Activated naive CD4-positive, alpha-beta T cell treated with anti-CD3 and anti-CD28 coated beads, Interleukin-2, amount 50 U/mL, for 72 hours (primary cell): ENCODE data around the gene RBKS. TPM values are rescaled to one million over a fixed set of nuclear protein-coding genes. Genes with fewer than 3 reads are reported as not detected.

Experiments used
- ATAC-seq, 2 donors: fragments of 150-1000 bp; cut with Tn5 transposase; 2 replicates each; pipeline ENCODE4 v1.10.0; 2021; ENCODE audit warnings: mild to moderate bottlenecking in 2 of 2, moderate library complexity in 2 of 2
- DNase-seq, 2 donors: peaks; one replicate each; pipeline ENCODE4 v3.0.0; 2021 to 2022; ENCODE audit warnings: low spot score in 2 of 2
- H3K27ac Mint-ChIP-seq, 2 donors: one replicate each; pipeline ENCODE4 v1.8.0; 2022; ENCODE audit warnings: mild to moderate bottlenecking in 2 of 2, mixed read lengths in 2 of 2
- H3K36me3 Mint-ChIP-seq, 2 donors: one replicate each; pipeline ENCODE4 v1.8.0; 2022; ENCODE audit warnings: mixed read lengths in 2 of 2
- H3K9me3 Mint-ChIP-seq, 2 donors: one replicate each; pipeline ENCODE4 v1.8.0; 2022; ENCODE audit warnings: mixed read lengths in 2 of 2
- total RNA-seq, 2 donors: library from RNA; stranded (reverse); gene quantifications; one replicate each; pipeline ENCODE4 v1.2.3, GENCODE V29; 2022

The RBKS gene
- total RNA-seq, 2 donors from 2014 or later = 1.5 to 12.1 TPM

DNA sequence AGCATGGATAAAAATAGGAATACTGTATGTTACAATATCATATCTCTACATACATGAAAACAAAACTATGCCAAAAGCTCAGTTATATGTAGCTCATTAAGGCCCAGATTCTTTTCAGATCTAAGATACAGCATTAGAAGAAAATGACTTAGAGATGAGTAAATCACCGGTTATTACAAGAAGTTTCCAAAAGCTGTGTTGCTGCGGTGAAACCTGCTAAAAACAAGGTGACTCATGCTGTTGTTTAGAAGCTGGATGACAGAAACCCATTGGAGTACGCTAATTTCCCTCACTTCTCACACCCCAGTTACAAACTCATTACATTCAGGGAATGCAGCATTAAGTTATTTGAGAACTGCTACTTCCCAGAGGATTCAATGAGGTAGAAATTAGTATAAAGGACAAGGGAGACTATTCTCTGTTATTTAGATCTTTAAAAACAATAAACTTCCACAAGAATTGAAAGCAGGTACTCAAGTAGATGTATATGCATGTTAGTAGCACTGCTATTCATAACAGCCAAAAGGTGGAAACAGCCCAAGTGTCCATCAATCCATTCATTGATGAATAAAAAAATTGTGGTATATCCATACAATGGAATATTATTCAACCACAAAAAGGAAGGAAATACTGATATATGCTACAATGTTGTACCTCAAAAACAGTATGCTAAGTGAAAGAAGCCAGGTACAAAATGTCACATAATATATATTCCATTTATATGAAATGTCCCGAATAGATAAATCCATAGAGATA, 32.6 kb downstream of the RBKS start:
- H3K27ac Mint-ChIP-seq = no peak overlapping the region
- DNase-seq (no peak), ATAC-seq (peak in 1 of 2 donors; percentile 67)
- H3K36me3 Mint-ChIP-seq = peaks cover 0 to 31% of the 10 kb centered on the region in 2 donors
- H3K9me3 Mint-ChIP-seq = peaks cover 0 to 8% of the 10 kb centered on the region in 2 donors

DNA sequence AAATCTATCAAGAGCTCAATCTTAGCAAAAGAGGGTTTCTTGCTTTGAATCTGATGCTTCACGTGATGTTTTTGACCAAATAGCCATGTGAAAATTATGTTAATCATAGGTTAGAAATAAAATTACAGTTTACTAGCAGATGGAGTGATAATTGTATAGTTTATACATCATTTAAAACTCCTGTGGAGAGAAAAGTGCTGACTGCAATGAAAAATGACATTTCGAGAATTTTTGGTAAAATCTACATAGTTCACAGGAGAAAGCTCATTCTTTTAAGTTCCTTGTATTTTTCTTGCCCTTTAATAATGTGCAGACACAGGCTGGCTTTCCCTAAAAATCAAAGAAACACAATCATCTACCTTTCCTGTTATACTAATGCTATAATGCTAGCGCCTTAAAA, 33.2 kb downstream of the RBKS start:
- no peak for ATAC-seq
- DNase-seq = no peak
- Mint-ChIP-seq H3K27ac (no peak overlapping the region), H3K36me3 (peaks cover 0 to 31% of the 10 kb centered on the region in 2 donors), H3K9me3 (peaks cover 0 to 8% of the 10 kb centered on the region in 2 donors)

DNA sequence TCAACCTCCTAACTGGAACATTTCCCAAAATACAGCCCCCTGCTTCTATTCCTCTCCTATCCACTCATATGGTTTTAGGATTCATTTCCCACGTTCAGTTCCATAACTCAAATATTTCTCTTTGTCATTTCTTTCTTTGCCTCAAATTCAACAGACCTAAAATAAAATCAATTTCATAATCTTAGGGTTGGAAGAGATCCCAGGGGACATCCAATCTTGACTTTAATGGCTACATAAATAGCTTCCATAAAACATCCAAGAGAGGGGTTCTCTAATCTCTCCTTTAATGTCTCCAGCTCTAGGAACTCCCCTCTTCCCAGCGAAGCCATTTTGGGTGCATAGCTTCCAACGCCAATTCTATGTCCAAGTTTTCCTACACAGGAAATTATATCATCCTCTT, 33.8 kb downstream of the RBKS start:
- no peak for ATAC-seq
- no peak for DNase-seq
- H3K36me3 Mint-ChIP-seq = peaks cover 0 to 31% of the 10 kb centered on the region in 2 donors
- peaks cover 0 to 8% of the 10 kb centered on the region in 2 donors for H3K9me3 Mint-ChIP-seq
- H3K27ac Mint-ChIP-seq = no peak overlapping the region

DNA sequence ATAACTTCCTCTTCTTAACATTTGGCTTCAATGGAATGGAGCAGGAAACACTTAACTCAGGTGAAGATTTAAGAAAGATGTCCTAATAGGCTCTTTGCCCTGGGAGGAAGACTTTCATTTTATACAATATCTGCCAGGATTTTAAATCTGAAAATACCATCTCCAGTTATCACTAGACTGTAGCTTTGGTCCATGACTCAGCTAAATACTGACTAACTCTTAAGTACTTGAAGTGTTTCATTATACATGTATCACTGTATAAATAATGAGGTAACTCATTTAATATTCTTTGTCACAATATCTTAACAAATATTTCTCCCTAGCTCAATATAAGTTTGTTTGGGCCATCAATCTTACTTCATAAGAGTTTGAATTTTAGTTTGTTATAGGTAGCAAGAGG, 34.7 kb downstream of the RBKS start:
- no peak for ATAC-seq
- peaks cover 0 to 8% of the 10 kb centered on the region in 2 donors for H3K9me3 Mint-ChIP-seq
- no peak for DNase-seq
- H3K36me3 Mint-ChIP-seq = peaks cover 0 to 31% of the 10 kb centered on the region in 2 donors
- peak overlapping the region in 1 of 2 donors; percentile 25 for H3K27ac Mint-ChIP-seq

DNA sequence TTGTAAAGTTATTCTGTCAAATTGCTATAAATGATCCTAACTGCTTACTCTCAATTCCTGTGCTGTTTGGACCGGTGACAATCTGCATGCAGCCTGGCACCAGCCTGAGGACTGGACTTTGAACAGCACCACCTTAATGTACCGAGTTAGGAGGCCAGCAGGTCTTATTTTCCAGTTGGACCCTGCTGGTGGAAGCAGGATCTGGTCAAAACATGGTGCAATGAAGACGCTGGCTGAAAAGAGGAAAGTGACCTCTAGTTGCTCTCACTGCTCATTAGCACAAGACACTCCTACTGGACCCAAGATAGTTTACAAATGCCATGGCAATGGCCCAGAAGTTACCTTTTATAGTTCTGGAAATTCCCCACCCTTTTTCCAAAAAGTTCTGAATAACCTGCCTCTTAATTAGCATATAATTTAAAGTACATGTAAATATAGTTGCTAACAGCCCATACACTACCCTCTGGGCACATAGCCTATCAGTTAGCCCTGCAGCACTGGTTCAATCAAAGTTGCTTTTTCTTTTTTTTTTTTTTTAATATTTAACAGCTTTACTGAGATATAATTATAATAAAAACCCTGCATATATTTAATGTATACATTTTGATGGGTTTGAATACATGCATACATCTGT, 35.8 kb downstream of the RBKS start:
- H3K36me3 Mint-ChIP-seq = peaks cover 0 to 35% of the 10 kb centered on the region in 2 donors
- DNase-seq = no peak

DNA sequence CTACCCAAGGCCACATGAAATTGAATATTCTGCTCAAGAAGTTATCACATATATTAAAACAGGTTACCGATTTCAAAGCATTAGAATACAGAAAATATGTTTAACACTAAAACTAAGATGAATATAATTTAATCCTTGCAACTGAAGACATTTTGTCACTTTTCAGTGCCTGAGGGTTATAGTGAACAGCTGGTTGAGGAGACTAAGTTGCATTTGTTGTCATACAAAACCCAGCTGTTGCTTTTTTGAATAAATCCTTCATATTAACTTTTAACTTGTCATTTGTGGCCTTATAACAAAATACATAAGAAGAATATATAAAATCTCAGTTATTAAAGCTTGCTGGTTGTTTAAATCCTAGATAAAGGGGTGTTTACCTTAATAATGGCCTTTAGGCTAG, 37.5 kb downstream of the RBKS start:
- Mint-ChIP-seq H3K9me3 (peaks cover 0 to 2% of the 10 kb centered on the region in 2 donors), H3K27ac (no peak overlapping the region), H3K36me3 (peaks cover 0 to 24% of the 10 kb centered on the region in 2 donors)
- no peak for DNase-seq
- ATAC-seq = no peak

More for the DNA sequence above, 35.8 kb downstream of the RBKS start:
- ATAC-seq = no peak
- peaks cover 0 to 8% of the 10 kb centered on the region in 2 donors for H3K9me3 Mint-ChIP-seq
- H3K27ac Mint-ChIP-seq = no peak overlapping the region

DNA sequence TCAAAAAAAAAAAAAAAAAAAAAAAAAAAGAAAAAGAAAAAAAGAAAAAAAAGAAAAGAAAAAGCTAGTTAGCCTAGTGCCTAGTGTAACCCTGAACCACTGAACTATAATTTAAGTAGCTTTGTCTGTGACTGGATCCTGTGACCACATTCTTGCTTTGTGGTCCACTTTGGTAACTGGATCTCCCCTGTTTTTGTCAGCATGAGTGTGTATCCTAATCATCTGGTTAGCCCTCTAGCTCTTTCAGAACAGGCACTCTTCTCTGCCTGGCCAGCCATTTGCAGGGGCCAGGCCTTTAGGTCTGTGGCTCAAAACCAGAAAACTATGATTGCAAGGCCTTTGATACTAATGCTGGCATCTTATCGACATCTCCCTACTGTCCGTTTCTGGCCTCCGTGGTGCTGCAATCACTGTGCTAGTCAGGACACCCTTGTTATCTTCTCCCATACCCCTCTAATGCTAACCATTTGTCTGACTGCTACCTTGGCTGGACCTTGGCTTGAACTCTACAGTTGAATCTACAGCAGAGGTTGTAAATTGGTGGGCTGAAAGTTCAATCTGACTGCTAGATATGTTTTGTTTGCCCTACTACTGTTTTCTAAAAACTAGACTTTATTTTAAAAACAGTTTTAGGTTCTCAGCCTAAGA, 40.5 kb downstream of the RBKS start:
- Mint-ChIP-seq H3K9me3 (no peaks in the 10 kb centered on the region), H3K36me3 (peaks cover 0 to 4% of the 10 kb centered on the region in 2 donors), H3K27ac (no peak overlapping the region)
- DNase-seq = no peak
- no peak for ATAC-seq

DNA sequence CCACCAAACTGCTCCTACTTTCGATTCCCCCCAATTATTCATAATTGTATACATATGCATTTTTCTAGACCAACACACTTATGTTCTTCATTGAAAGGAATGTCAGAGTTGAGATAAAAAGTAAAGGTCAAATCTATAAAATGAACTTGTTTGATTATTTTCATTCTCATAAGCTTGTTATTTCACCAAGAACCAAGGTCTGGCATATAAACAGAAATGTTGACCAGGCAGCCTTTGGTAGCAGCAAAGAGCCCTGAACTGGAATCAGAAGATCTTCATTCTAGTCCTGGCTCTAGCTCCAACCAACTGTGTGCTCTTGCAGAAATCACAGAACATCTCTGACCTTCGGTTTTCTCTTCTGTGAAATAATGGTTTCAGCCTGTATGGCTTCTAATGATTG, 42.9 kb downstream of the RBKS start:
- ATAC-seq (no peak), DNase-seq (no peak)
- peaks cover 0 to 4% of the 10 kb centered on the region in 2 donors for H3K36me3 Mint-ChIP-seq
- no peaks in the 10 kb centered on the region for H3K9me3 Mint-ChIP-seq
- no peak overlapping the region for H3K27ac Mint-ChIP-seq

DNA sequence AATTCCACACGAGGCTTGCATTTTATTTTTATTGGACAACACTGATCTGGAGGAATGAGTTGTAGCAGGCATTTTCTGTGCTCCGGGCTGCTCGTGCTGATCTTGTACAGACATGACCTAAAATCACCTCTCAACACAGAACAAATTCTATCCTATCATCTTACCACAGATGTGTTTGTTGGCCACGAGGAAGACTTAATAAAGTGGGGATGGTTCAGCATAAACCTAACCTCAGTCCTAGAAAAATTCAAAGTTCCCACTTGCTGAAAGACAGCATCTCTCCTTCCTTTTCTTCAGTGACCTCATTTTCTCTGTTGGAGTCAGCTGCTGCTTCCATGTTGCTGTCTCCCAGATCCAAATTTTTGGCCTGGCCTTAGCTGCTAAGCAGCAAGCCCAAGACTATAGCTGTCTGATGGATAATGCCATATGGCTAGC, 45.3 kb downstream of the RBKS start:
- no peak for ATAC-seq

DNA sequence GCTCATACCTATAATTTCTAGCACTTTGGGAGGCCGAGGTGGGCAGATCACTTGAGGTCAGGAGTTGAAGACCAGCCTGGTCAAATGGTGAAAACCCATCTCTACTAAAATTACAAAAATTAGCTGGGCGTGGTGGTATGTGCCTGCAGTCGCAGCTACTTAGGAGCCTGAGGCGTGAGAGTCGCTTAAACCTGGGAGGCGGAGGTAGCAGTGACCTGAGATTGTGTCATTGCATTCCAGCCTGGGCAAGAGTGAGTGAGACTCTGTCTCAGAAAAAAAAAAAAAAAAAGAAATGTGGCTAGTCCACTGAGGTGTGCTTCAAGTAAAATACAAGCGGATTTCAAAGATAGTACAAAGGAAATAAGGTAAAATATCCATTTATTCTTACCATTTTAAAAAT, 46.2 kb downstream of the RBKS start:
- Mint-ChIP-seq H3K27ac (no peak overlapping the region), H3K9me3 (no peaks in the 10 kb centered on the region), H3K36me3 (no peaks in the 10 kb centered on the region)
- ATAC-seq (no peak), DNase-seq (no peak)

More for the DNA sequence above, 45.3 kb downstream of the RBKS start:
- Mint-ChIP-seq H3K36me3 (peaks cover 0 to 3% of the 10 kb centered on the region in 2 donors), H3K9me3 (no peaks in the 10 kb centered on the region), H3K27ac (no peak overlapping the region)
- DNase-seq = no peak

DNA sequence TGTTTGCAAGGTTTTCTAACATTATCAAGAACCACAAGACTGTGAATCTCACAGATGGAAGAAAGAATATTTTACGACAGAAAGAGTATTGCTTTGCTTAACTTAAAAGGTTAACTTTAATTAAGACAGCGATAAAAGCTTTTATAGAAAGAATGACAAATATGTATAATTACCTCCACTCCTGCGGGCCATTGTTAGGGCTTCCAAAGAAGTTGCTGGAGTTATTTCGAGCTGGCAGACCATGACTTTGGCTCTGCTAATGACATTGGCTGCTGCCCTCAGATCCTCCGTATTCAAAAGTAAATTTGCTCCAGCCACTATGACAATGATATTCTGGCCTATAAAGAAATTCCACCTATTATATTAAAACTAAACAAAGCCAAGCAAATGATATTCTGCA, 47.3 kb downstream of the RBKS start:
- no peak for DNase-seq
- Mint-ChIP-seq H3K27ac (no peak overlapping the region), H3K36me3 (no peaks in the 10 kb centered on the region), H3K9me3 (no peaks in the 10 kb centered on the region)
- no peak for ATAC-seq

DNA sequence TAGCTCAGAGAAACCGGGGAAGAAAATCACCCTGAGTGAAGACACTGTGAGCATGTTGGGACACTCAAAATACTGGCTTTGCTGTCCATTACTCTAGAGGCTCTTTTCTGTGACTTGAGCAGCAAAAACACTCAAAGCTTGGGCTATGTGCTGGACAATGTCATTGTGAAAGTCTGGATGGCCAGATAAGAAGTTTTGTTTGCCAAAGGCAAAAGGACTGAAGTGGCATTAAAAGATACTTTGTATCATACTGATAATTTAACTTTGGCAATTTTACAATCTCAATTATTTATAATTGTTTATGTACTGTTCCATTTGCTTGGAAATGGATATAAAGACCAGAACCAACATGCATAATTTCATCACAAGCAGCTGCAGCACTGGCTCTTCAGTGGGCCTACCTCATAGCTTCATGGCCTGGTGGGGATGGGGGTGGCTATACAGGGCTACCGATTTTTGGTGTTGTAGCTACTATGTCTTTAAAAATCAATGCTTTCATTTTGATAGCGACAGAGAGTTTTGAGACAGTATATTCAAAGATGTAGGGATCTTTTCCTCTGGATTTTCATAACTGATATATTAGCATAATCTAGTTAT, 51.1 kb downstream of the RBKS start:
- no peak for DNase-seq
- Mint-ChIP-seq H3K27ac (no peak overlapping the region), H3K36me3 (peaks cover 0 to 6% of the 10 kb centered on the region in 2 donors), H3K9me3 (no peaks in the 10 kb centered on the region)
- ATAC-seq = no peak

DNA sequence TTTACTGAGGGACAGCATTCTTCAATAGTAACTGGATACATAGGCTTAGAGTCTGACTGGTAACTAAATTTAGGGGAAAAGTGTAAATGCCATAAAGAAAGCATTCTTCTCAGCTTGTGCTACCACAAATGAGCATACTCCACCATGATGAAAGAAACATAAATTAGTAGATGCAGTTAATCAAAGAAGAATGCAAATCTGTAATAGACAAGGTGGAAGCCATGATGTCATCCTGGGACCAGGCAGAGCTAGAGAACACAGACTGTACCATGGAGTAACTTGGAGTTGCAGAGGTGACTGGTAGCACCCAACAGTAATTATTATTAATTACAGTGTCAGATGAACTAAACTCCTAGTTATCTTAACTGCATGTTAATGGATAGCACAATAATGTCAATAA, 51.7 kb downstream of the RBKS start:
- H3K27ac Mint-ChIP-seq = no peak overlapping the region
- ATAC-seq (no peak), DNase-seq (no peak)
- H3K36me3 Mint-ChIP-seq = peaks cover 0 to 6% of the 10 kb centered on the region in 2 donors
- no peaks in the 10 kb centered on the region for H3K9me3 Mint-ChIP-seq

DNA sequence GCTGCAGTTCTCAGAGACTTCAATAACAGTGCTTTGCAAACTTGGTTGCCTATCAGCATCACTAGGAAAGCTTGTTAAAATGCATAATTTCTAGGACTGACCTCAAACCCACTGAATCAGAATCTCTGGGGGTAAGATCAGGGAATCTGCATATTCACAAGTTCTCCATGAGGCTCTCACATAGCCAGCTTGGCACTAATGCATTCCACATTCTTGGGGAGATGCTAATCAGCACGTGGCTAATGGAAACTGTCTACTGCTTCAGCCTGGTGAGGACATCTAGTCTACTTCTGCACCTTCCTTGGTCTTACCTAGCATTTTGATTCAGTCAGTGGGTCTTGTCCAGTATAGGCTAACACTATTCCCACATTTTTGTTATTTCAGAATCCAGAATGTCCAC, 56.3 kb downstream of the RBKS start:
- DNase-seq (no peak), ATAC-seq (no peak)
- Mint-ChIP-seq H3K36me3 (peaks cover 11 to 21% of the 10 kb centered on the region in 2 donors), H3K9me3 (no peaks in the 10 kb centered on the region), H3K27ac (no peak overlapping the region)

DNA sequence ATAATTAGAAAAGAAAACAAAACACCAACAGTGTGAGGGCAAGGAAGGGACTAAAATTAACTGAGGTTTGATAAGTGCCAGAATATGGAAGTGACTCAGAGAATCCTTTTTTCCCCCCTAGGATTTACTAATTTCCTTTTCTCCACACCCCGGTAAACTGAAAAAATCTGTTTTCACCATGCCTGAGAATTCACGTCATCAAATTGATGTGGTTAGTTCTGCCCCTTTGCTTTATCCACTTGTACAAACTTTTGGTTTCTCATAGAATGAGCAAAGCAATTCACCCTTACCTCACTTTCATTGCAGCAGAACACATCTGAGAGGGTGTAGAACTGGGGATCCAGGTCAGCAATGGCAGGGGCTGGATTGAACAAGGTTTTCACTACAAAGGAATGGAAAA, 57.8 kb downstream of the RBKS start:
- ATAC-seq (no peak), DNase-seq (no peak)
- no peaks in the 10 kb centered on the region for H3K9me3 Mint-ChIP-seq
- H3K36me3 Mint-ChIP-seq = peaks cover 11 to 21% of the 10 kb centered on the region in 2 donors
- no peak overlapping the region for H3K27ac Mint-ChIP-seq

DNA sequence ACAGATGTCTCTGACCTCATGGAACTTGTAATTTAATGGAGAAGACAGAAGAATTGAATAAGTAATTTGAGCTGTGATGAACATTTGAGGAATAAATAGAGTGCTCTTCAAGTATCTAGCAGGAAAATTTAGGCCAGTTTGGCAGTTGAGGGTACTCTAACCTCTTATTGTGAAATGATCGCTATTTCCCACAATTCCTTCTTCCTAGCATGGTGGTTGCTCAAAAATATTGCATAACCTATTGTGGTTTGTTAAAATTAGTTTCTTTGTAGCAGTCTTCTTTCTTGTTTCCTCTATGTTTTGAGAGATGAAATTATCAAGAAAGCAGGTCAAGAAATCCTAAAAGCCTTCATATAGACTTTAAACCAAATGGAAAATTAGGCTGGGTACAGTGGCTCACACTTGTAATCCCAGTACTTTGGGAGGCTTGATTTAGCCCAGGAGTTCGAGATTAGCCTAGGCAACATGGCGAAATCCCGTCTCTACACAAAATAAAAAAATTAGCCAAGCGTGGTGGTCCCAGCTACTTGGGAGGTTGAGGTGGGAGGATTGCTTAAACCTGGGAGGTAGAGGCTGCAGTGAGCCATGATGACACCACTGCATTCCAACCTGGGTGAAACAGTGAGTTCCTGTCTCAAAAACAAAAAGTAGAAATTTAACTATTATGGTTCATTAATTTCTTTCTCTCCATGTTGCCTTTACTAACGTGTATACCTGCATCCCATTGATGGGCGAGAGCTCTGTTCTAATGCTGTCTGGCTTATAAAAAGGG, 58.7 kb downstream of the RBKS start:
- H3K36me3 Mint-ChIP-seq = peaks cover 11 to 17% of the 10 kb centered on the region in 2 donors
- ATAC-seq = no peak

More for the DNA sequence above, 58.7 kb downstream of the RBKS start:
- H3K27ac Mint-ChIP-seq = no peak overlapping the region
- DNase-seq = no peak
- H3K9me3 Mint-ChIP-seq = no peaks in the 10 kb centered on the region
